HuH-7.5 (cell line): ENCODE results near the gene SLC6A19.

Source experiments
- DNase-seq: peaks from one replicate; pipeline ENCODE4 v3.0.0; 2011; ENCODE audit warnings: low spot score

SLC6A19 gene

GRCh38 chr5:1166370-1166769 lies 35.0 kb upstream of the SLC6A19 start:
- no peak for DNase-seq

- no peak for DNase-seq
Observed at GRCh38 chr5:1167361-1167727, 34.1 kb upstream of the SLC6A19 start.

GRCh38 chr5:1167728-1168709 lies 33.4 kb upstream of the SLC6A19 start:
- peak; percentile 86 for DNase-seq

- DNase-seq = no peak
Observed at GRCh38 chr5:1168796-1169195, 32.6 kb upstream of the SLC6A19 start.

GRCh38 chr5:1169211-1170115 lies 31.9 kb upstream of the SLC6A19 start:
- no peak for DNase-seq

- DNase-seq = no peak
Observed at GRCh38 chr5:1171340-1171941, 30.0 kb upstream of the SLC6A19 start.

GRCh38 chr5:1172007-1172581 lies 29.3 kb upstream of the SLC6A19 start:
- no peak for DNase-seq

GRCh38 chr5:1172670-1173404 lies 28.6 kb upstream of the SLC6A19 start:
- no peak for DNase-seq

GRCh38 chr5:1173485-1174070 lies 27.8 kb upstream of the SLC6A19 start:
- DNase-seq = no peak

- DNase-seq = peak; percentile 78
Observed at GRCh38 chr5:1174122-1174936, 27.1 kb upstream of the SLC6A19 start.

GRCh38 chr5:1175015-1175414 lies 26.4 kb upstream of the SLC6A19 start:
- no peak for DNase-seq

- DNase-seq = no peak
Observed at GRCh38 chr5:1175801-1176472, 25.5 kb upstream of the SLC6A19 start.

- DNase-seq = no peak
Observed at GRCh38 chr5:1176473-1177391, 24.7 kb upstream of the SLC6A19 start.

GRCh38 chr5:1177826-1178528 lies 23.4 kb upstream of the SLC6A19 start:
- no peak for DNase-seq

GRCh38 chr5:1178529-1179382 lies 22.6 kb upstream of the SLC6A19 start:
- no peak for DNase-seq

- no peak for DNase-seq
Observed at GRCh38 chr5:1179383-1179715, 22.0 kb upstream of the SLC6A19 start.

GRCh38 chr5:1180096-1180495 lies 21.3 kb upstream of the SLC6A19 start:
- DNase-seq = no peak
